Stimulated activated CD4-positive, alpha-beta T cell treated with anti-CD3 and anti-CD28 coated beads, Interleukin-1b, Interleukin-23, amount 100 ng/mL, for 4 hours (primary cell): ENCODE measurements around the gene ELAC2.
"Not testable (repeated sequence)": the region's sequence is repeated elsewhere in the genome, so short reads cannot be mapped to it uniquely, and the experiment has no call there.

Source experiments
- DNase-seq, 2 donors: peaks; one replicate each; pipeline ENCODE4 v3.0.0-alpha.2; 2020; ENCODE audit warnings: low read depth in 2 of 2

Gene ELAC2

DNA sequence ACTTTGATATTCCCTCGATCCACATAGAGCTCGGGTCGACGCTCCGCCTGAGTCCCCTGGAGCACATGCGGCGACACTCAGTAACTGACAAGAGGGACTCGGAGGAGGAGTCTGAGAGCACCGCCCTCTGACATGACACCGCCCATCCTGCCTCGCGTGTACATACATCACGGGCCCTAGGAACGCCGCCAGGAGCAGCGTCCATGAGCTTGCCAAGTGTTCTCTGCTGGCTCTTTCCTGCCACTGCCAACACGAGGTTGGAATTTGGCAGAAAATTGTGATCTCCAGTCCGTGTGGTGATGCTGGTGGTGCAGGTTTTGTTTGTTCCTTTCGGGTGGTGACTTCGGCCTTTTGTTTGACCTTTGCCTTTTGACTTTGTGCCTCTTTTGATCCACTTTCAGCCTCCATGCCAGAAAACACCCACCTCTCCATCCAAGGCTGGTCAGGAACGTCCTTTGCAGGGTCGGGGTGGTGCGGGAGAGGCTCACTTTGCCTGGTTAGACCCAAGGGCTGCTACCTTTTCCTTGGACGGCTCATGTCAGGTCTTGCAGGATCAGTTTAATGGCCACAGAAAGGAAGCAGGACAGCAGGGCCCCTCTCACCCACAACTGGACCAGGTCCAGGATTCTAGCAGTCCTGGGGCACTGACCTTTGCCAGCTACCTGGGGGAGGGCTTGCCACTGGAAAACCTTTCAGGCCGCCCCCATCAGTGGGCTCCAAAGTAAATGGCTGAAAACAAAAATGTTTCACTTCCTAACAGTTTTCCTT, 27.6 kb downstream of the ELAC2 start:
- no peak for DNase-seq

DNA sequence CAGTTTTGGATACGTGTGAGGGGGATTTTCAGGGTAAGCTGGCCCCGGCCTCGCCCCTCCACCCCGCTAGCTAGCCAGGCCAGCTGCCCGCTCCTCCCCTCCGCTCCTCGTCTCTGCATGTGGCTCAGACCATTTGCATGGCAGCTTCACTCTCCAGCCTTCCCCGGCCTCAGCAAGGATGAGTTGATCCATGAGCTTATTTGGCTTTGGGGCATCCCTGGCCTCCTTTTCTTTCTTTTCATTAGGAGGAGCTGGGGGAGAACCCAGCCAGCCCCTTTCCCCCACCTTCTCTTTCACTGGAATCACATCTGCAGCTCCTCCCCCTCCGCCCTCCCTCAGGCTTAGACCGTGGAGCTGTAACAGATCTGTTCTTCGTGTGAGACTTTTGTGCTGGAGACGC, 30.7 kb downstream of the ELAC2 start:
- DNase-seq: no peak

DNA sequence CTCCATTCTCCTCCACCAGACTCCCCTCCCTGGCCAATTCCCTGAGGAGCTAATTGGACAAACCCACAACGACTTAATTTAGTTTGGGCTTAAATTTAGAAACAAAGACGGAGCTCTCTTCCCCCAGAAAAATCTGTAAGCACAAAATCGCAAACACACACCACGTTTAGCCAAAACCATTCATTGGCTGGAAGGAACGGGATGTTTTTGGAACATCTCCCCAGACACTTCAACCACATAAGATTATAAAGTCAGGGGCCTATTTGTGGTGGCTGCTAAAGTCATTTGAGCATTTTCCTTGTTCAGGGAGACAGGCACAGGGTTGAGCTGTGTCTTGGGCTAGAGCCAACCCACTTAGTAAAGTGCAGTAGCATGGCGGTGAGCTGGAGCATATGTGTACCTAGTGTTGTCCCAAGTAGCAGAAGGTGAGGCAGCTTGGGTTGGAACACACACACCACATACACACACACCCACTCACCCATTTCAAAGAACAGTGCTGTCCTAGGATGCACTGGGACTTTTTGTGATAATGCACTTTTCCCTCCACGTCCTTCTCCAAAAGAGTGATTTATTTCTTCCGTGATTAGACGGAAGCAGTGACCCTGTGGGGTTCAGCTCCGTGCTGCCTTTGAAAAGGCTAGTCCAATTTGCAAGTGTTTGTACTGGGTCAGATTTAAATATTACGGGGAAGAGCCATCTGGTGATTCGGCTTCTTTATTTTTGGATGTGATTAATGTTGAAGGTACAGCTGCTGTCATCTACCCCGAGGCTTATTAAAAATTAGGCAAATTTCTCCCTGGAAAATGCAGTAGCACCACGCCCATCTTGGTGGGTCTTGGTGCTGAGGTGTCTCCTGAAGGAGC, 32.2 kb downstream of the ELAC2 start:
- DNase-seq: no peak

DNA sequence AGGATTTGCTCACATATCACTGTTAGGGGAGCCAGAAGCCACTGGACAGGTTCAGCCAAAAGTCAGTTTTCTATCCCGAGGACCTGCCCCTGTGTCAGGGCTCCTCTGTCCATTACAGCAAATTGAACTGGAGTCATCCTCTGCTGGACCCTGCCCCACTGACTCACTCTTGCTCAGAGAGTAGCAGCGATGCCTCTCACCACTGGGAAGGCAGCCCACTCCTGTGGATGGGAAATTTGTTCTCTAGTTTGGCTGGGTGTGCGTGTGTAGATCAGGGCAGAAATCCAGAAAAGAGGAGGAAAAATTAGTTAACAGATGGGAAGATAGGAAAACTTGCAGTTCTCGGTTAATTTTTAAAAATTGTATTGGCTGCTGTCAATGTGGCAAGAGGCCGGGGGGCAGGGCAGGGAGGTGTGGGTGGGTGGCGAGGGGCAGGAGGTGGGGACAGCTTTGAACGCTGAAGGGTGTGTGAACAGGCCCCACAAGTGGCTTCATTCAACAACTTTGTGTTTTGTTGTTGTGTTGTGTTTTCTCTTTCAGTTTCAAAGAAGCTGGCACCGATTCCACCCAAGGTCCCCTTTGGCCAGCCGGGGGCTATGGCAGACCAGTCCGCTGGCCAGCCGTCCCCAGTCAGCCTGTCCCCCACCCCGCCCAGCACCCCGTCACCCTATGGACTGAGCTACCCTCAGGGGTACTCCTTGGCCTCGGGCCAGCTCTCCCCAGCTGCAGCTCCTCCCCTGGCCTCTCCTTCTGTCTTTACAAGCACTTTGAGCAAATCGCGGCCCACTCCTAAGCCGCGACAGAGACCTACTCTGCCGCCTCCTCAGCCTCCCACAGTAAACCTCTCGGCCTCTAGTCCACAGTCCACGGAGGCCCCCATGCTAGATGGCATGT, 33.6 kb downstream of the ELAC2 start:
- no peak for DNase-seq

DNA sequence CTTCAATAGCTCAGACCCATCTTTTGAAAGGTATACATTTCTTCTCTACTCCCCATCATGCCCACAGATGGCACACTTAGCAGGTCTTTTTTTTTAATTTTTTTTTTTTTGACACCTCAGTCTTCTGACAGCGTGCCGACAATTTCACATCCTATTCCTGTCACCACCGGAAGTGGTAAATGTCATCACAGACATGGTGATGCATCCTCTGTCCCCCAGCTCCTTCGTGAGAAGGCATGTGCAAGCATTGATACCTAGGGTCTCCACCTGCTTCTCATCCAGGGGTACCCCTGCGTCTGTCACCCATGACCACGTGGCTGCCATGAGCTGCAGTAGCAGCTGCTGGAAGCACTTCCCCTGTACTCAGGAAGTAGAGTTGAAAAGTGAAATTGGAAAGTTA, 35.6 kb downstream of the ELAC2 start:
- DNase-seq: no peak

DNA sequence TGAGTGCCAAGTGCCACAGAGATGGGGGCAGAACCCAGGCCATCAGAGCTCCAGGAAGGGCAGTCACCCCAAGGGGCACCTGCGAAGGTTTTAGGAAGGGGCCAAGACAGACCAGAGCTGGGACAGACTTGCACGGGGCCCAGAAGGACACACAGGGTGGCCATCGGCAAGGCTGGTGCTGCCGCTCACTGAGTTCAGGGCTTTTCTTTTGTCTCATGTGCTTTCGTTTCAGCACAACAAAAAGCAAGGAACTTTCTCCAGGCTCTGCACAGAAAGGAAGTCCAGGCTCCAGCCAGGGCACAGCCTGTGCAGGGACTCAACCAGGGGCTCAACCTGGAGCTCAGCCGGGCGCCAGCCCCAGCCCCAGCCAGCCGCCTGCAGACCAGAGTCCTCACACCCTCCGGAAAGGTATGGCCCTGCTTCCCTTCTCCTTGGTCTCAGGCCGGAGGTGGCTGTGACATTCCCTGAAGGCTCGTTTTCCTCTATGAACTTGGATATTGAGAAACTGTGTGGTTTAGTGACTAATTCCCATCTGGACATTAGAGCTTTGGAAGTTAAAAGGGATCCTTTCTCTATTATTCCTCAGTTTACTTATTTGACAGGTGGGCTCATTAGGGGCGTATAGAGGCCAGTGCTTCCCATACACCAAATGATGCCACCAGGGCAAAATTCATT, 37.9 kb downstream of the ELAC2 start:
- no peak for DNase-seq

DNA sequence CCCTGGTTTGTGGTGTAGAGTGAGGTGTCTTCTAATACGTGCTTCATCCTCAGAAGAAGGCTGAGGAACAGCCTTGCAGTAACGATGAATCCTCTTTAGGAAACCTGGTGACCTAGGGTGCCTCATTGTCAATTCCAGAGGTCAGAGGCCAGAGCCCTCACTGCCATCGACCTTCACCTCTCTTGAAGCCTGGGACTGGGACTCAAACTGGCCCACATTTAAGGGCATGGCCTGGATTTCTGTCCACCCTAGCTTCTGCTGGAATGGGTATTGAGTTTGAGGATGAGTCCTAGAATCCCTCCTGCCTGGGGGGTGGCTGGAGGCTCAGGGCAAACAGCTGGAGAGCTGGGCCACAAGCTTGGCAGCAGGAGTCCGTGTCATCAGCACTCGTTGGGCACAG, 38.6 kb downstream of the ELAC2 start:
- no peak for DNase-seq

DNA sequence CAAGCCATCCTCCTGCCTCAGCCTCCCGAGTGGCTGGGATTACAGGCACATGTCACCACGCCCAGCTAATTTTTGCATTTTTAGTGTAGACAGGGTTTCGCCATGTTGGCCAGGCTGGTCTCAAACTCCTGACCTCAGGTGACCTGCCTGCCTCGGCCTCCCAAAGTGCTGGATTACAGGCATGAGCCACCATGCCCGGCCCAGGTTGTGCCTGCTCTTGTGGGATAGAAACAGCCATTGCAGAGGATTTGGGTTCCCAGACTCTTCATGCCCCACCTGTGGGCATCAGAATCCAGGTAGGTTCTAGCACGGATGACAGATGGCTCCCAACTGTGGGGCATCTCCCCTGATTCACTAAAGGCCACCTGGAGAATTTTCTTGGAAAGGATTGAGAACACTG, 39.0 kb downstream of the ELAC2 start:
- DNase-seq: not testable (repeated sequence)

DNA sequence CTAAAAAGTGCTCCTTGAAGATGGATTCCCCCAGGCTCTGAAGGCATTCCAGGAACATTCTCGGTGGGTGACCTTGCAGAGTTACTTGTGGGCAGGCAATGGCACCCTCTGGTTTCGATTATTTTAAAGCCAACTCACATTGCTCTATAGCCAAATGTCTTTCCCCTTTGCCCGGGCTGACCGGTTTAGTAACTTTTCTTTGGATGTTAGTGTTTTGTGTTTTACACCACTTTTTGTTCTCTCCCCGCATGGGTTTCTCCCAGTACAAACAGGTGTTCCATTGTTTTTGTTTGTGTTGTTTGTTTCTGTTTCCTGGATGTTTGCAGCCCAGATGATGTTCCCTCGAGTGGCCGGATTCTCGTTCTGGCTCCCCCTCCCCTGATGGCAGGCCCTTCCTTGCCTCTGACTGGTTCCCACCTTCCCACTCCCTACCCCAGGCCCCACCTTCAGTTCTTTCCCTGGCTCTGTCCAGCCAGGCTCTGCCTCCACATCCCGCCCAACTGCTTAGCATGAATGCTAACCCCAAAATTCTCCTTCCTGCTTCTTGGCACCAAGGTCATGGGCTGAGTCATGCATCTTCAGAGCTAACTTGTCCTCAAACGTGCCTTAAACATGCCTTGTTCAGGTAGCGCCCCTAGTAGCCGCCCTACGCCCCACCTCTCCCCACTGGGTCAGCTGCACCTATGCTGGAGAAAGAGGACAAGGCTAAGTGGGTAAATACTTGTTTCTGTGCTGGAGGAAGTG, 40.6 kb downstream of the ELAC2 start:
- no peak for DNase-seq

DNA sequence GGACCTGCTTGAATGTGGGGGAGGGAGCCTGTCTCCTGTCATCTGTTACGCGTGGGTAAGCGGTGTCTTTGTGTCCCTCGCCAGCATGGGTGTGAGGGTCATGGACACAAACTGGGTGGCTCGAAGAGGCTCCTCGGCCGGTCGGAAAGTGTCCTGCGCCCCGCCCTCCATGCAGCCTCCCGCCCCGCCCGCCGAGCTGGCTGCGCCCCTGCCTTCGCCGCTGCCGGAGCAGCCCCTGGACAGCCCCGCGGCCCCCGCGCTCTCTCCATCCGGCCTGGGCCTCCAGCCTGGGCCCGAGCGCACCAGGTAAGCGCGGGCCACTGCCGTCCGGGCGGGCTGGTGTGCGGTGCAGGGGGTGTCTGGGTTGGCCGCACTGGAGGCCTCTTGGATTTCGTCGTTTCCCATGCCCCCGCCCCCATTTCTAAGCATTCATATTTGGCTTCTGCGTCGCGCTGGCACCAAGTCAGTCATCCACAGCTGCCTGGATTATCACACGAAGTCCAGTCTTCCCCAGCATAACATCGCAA, 43.8 kb downstream of the ELAC2 start:
- no peak for DNase-seq

DNA sequence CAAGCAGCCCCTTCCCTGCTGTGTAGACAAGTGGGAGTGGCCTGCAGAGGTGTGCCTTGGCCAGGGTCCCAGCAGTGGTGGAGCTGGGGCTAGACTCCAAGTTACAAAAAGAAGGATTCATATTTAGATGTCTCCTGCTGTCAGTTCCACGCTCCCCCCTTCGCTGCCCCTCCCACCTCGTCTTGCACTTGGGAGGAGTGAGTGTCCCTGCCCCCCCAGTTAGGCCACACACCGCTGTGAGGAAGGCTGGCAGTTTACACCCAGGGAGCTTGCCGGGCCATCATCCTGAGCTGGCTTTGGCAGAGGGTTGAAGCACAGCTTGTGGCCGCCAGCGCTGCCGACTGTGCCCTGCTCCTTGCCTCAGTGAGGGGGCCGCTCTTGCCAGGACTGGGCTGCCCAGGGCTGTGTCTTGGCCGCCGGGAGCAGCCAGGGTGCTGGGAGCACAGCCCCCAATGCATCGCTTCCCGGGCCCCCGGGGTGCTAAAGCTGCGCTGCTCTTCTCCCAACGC, 44.3 kb downstream of the ELAC2 start:
- DNase-seq: no peak

DNA sequence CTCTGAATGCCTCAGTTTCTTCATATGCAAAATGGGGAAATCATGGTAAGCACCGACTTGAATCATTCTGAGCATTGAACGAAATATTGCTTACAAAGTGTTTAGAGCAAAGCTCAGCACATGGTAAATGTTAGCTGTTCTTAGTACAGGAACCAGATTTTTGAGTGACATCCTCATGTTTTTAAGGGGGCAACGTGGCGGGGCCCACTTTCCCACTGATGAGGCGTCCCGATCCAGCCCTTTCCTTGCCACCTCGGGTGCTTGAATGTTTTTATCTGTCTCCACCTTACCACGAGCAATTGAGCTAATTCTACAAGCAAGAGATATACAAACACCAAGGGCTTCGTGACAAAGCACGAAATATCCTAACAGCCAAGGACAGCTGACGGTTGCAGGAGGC, 49.9 kb downstream of the ELAC2 start:
- no peak for DNase-seq

DNA sequence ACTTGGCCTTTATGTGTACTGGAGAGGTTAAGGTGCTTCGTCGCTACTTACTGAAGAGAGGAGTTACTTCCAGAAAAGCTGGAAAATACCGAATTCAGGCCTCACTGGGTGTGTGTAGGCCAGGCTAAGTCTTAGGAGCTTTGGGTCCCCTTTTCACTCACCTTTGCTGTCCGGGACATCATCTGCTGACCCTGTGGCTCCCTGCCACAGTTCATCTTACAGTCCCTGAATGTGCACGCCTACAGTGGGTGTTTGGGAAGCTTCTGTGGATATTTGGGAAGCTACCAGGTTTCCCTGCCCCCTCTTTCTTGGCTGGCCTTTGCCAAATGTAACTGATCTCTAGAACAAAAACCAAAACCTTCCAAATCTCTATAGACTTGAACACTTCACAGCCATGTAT, 51.4 kb downstream of the ELAC2 start:
- no peak for DNase-seq

DNA sequence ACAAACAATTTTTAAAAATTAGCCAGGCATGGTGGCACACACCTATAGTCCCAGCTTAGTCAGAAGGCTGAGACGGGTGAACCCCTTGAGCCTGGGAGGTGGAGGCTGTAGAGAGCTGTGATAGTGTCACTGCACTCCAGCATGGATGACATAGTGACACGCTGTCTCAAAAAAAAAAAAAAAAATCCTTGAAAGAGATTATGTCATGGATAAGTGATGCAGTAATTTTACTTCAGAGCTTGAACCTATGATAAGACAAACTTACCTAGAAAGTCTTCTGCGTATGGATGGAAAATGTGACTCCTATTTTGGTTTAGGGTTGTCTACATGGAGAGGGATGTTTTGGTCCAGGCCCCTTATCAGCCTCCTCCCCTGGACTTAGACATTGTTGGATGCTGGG, 51.8 kb downstream of the ELAC2 start:
- DNase-seq: no peak

DNA sequence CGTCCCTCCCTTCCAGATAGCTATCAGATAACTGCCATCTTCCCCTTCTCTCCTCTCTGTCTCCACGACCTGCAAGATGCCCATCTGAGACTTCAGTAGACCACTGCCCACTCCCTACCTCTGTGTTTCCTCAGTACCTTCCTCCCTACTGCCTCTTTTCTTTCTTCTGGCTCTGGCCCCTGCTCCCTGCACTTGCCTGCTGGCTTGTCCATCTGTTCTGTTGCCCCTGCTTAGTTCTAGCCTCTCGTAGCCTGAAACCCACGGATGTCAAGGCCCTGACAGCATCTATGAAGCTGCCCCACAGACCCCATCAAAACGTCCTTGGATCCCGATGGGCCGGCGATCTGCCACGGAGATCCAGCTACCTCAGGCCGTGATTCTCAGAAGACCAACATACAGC, 53.0 kb downstream of the ELAC2 start:
- DNase-seq: no peak

DNA sequence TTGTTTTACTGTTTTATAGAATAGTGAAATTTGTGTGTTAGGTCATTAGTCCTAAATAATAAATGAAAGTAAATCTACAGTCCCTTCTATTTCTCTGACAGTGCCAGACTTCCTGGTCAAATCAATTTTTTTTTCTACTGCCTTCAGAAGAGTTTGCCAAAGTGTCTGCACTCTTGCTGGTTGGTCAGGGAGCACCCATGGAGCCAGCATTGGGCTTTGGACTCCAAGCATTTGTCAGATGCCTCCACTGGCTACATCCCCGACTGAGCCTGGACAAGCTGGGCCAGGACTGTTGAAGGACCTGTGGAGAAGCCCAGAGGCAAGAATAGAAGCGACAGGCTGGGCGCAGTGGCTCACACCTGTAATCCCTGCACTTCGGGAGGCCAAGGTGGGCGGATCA, 53.7 kb downstream of the ELAC2 start:
- no peak for DNase-seq

DNA sequence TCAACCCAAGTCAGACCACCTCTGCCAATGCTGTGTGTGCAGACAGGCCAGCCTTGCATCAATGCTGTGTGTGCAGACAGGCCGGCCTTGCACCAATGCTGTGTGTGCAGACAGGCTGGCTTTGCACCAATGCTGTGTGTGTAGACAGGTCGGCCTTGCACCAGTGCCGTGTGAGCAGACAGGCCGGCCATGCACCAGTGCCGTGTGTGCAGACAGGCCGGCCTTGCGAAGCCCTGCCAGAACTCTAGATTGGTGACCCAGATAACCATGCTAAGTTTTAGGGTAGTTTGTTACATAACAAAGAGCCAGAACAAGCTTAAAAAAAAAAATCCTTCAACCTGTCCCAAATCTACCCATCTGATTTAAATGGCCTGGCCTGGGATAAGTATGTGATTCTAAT, 54.3 kb downstream of the ELAC2 start:
- no peak for DNase-seq

DNA sequence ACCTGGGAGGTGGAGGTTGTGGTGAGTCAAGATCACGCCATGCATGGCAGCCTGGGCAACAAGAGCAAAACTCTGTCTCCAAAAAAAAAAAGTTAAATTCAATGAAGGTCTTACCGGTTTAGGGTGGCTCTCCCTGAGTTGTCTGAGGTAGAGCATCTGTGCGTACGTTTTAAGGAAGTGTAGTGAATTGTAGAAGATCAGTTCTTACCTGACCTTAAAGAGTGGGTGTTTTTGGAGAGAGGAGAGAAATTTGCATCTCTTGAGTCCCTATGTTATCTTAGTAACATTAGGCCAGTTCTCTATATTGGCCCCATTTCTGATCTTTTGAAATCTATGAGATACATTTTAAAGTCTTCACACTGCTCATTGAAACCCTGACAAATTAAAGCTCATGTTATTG, 56.2 kb downstream of the ELAC2 start:
- no peak for DNase-seq

DNA sequence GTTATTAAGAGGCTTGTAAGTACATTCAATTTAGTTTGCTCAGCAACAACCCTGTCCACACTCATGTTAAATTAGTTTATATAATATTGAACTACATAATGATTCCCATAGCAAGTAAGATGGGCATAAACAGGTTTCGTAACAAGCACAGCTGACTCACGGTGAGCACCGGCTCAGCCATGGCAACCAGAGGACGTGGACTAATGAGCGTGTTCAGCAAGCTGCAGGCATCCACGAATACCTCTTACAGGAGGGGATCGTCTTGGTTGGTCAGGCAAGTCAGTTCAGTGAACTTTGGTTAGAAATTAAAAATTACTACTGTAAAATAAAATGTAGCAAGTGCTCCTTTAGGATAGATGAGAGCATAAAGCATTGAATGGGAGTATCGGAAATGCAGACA, 58.4 kb downstream of the ELAC2 start:
- DNase-seq: no peak

DNA sequence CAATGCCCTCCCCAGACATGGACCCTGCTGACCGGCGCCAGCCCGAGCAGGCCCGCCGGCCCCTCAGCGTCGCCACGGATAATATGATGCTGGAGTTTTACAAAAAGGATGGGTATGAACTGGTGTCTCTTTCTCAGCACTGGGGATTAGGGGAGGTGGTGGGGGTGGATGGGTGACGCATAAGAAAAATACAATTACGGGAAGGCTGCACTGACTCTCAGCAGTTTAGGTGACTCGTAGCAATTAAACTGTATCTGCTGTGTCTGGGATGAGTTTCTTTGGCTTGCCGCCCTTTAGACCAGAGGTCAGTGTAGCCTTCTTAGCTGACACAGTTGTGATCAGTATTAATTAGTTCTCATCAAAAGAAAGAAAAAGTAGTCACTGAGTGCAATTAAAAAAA, 59.0 kb downstream of the ELAC2 start:
- no peak for DNase-seq

DNA sequence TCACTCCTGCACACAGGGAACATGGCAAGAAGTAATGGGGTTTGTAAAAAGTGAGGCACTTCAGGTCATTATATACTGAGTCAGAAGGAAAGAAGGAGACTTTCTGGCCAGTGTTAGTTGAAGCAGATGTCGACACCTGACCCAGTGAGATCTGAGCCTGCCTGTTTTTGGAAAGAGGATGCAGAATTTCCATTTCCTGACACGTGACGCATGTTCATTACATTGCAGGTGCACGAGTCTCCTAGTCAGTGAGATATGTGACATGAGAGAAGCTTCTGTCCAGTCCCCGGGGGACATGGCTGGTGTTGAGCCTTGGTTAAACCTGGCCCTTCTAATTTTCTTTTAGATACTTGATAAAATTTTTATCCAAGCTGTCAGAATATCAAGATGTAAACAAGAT, 62.3 kb downstream of the ELAC2 start:
- no peak for DNase-seq
